IMR-90 (cell line): Measurements from ENCODE around the gene RNF41. TPM values are rescaled to one million over a fixed set of nuclear protein-coding genes. Genes with fewer than 3 reads are reported as not detected.
A peak's percentile ranks its signal among the peaks of the same experiment; 100 is the strongest.

Experiments used
- ATAC-seq: fragments of 200-7000 bp; cut with Tn5 transposase; 2 replicates; pipeline ENCODE4 v1.9.1; 2020; ENCODE audit warnings: low read depth, mild to moderate bottlenecking, moderate library complexity
- BruUV-seq: library from RNA; stranded (reverse); fragments of 400-500 nt; replicated peaks from 2 replicates; lab custom pipeline; 2021; lab: Mats Ljungman, UMichigan
- CTCF ChIA-PET: fragments of 300-600 bp; formaldehyde crosslinking; extraction: SDS; loops from one replicate; lab custom pipeline; 2021; ENCODE audit warnings: antibody characterized with exemption; lab: Yijun Ruan, JAX
- POLR2A ChIA-PET: fragments of 300-600 bp; sonication (Branson Sonifier 250); formaldehyde crosslinking; loops from one replicate; lab custom pipeline; 2022; ENCODE audit warnings: antibody characterized with exemption; ENCODE audit not compliant: unreplicated experiment; lab: Charles Lee
- DNase-seq: peaks from one replicate; pipeline ENCODE4 v3.0.0; 2013
- H2AFZ ChIP-seq: replicated peaks from 2 replicates; pipeline ENCODE3; 2013; ENCODE audit warnings: low read length, mild to moderate bottlenecking; ENCODE audit not compliant: poor library complexity
- H2AK5ac ChIP-seq: 2 replicates; pipeline ENCODE4 v1.6.1; 2013; ENCODE audit warnings: low read depth, low read length, inconsistent platforms
- H2AK9ac ChIP-seq: replicated peaks from 2 replicates; pipeline ENCODE3; 2013; ENCODE audit warnings: mild to moderate bottlenecking, low read depth, low read length, moderate library complexity; ENCODE audit not compliant: poor library complexity
- H2BK120ac ChIP-seq: 2 replicates; pipeline ENCODE4 v1.6.1; 2013; ENCODE audit warnings: low read depth, low read length, inconsistent platforms
- H2BK15ac ChIP-seq: 3 replicates; pipeline ENCODE4 v1.6.1; 2013; ENCODE audit warnings: low read depth, low read length, inconsistent platforms
- H2BK20ac ChIP-seq: 2 replicates; pipeline ENCODE4 v1.6.1; 2013; ENCODE audit warnings: low read depth, mild to moderate bottlenecking, inconsistent platforms, low read length, moderate library complexity
- H2BK5ac ChIP-seq: 2 replicates; pipeline ENCODE4 v1.6.1; 2013; ENCODE audit warnings: mild to moderate bottlenecking, low read depth, low read length, inconsistent platforms; ENCODE audit not compliant: poor library complexity, severe bottlenecking
- H3K14ac ChIP-seq: replicated peaks from 2 replicates; pipeline ENCODE4 v1.6.1; 2013; ENCODE audit warnings: low read depth, low read length, inconsistent platforms
- H3K18ac ChIP-seq: 2 replicates; pipeline ENCODE4 v1.6.1; 2013; ENCODE audit warnings: low read depth, low read length, control low read depth
- H3K23ac ChIP-seq: 2 replicates; pipeline ENCODE4 v1.6.1; 2013; ENCODE audit warnings: low read depth, low read length, inconsistent platforms
- H3K27ac ChIP-seq: 2 replicates; pipeline ENCODE4 v1.5.1; 2013; ENCODE audit warnings: mild to moderate bottlenecking, control low read depth, low read length; ENCODE audit not compliant: insufficient read depth
- H3K27me3 ChIP-seq: 2 replicates; pipeline ENCODE4 v1.6.1; 2013; ENCODE audit warnings: low read length; ENCODE audit not compliant: control insufficient read depth, insufficient read depth
- H3K36me3 ChIP-seq: 2 replicates; pipeline ENCODE4 v1.6.1; 2013; ENCODE audit warnings: low read length, mixed read lengths; ENCODE audit not compliant: control insufficient read depth, insufficient read depth
- H3K4ac ChIP-seq: 2 replicates; pipeline ENCODE4 v1.6.1; 2013; ENCODE audit warnings: low read depth, low read length, inconsistent platforms
- H3K4me1 ChIP-seq: 2 replicates; pipeline ENCODE4 v1.6.1; 2013; ENCODE audit warnings: low read length, mixed read lengths; ENCODE audit not compliant: control insufficient read depth, insufficient read depth
- H3K4me2 ChIP-seq: 2 replicates; pipeline ENCODE4 v1.6.1; 2013; ENCODE audit warnings: low read depth, mild to moderate bottlenecking, control low read depth, low read length, moderate library complexity
- H3K4me3 ChIP-seq: 2 replicates; pipeline ENCODE4 v1.5.1; 2013; ENCODE audit warnings: low read depth, mild to moderate bottlenecking, control low read depth, low read length, moderate library complexity; ENCODE audit not compliant: insufficient read depth
- H3K56ac ChIP-seq: 2 replicates; pipeline ENCODE4 v1.6.1; 2013; ENCODE audit warnings: low read length, inconsistent platforms; ENCODE audit not compliant: insufficient read depth; ENCODE audit errors: extremely low read depth
- H3K79me1 ChIP-seq, 2 experiments: 2 replicates each; pipeline ENCODE4 v1.6.1; 2013; ENCODE audit warnings: low read length in 2 of 2, inconsistent platforms in 1 of 2, low read depth in 1 of 2
- H3K9ac ChIP-seq: 2 replicates; pipeline ENCODE4 v1.6.1; 2013; ENCODE audit warnings: low read depth, low read length, control low read depth
- H3K9me1 ChIP-seq: 2 replicates; pipeline ENCODE4 v1.6.1; 2013; ENCODE audit warnings: low read length, inconsistent platforms; ENCODE audit not compliant: insufficient read depth
- H3K9me3 ChIP-seq: 2 replicates; pipeline ENCODE4 v1.6.1; 2013; ENCODE audit warnings: low read length; ENCODE audit not compliant: control insufficient read depth, insufficient read depth
- H4K20me1 ChIP-seq: 2 replicates; pipeline ENCODE4 v1.6.1; 2013; ENCODE audit warnings: low read length, inconsistent platforms; ENCODE audit not compliant: insufficient read depth
- H4K5ac ChIP-seq: 2 replicates; pipeline ENCODE4 v1.6.1; 2013; ENCODE audit warnings: mild to moderate bottlenecking, low read depth, low read length, control low read depth
- H4K8ac ChIP-seq, 2 experiments: 2 replicates each; pipeline ENCODE4 v1.6.1; 2013; ENCODE audit warnings: low read depth in 2 of 2, low read length in 2 of 2, control low read depth in 1 of 2, inconsistent platforms in 1 of 2
- H4K91ac ChIP-seq: 2 replicates; pipeline ENCODE4 v1.6.1; 2013; ENCODE audit warnings: low read depth, low read length, inconsistent platforms; ENCODE audit not compliant: insufficient read depth
- BHLHE40 ChIP-seq: fragments of 150-350 bp; IDR thresholded peaks from 2 replicates; pipeline ENCODE4 v1.6.1; 2016; ENCODE audit warnings: mild to moderate bottlenecking, low read depth, low read length
- ELK1 ChIP-seq: fragments of 150-350 bp; IDR thresholded peaks from 2 replicates; pipeline ENCODE4 v1.6.1; 2016; ENCODE audit warnings: low read depth, mild to moderate bottlenecking, low read length, moderate library complexity, borderline replicate concordance
- MAFK ChIP-seq: IDR thresholded peaks from 2 replicates; pipeline ENCODE4 v1.6.1; 2012; ENCODE audit warnings: low read depth, low read length, improper control_type of control experiment
- NFE2L2 ChIP-seq: fragments of 150-350 bp; IDR thresholded peaks from 2 replicates; pipeline ENCODE4 v1.6.1; 2016; ENCODE audit warnings: low read depth, mild to moderate bottlenecking, low read length
- SMC3 ChIP-seq: fragments of 150-350 bp; IDR thresholded peaks from 2 replicates; pipeline ENCODE4 v1.6.1; 2016; ENCODE audit warnings: low read depth, mild to moderate bottlenecking, antibody characterized with exemption, low read length, moderate library complexity
- WGBS, 2 experiments: methylation state at CpG; one replicate each; pipeline versions ENCODE4 v1.1.5 to v1.1.7; 2013; ENCODE audit warnings: missing lambda C conversion rate in 2 of 2; ENCODE audit not compliant: insufficient read length in 1 of 2; ENCODE audit errors: extremely low coverage in 2 of 2; 5-methylcytosine and 5-hydroxymethylcytosine counted together
- dilution Hi-C: fragments of 300-500 bp; cut with HindIII; formaldehyde crosslinking; loops from one replicate; pipeline ENCODE4 v1.14.3; 2018; ENCODE audit warnings: low sequenced_read_pairs; ENCODE audit not compliant: unreplicated experiment
- in situ Hi-C: fragments of 300-500 bp; cut with MboI; formaldehyde crosslinking; loops from 3 replicates; pipeline ENCODE4 v1.14.3; 2019; ENCODE audit warnings: low sequenced_read_pairs, inconsistent platforms, mixed read lengths
- intact Hi-C: fragments of 100-400 bp; cut with micrococcal nuclease; formaldehyde crosslinking; loops from 2 replicates; pipeline ENCODE4 v1.10.0; 2022
- polyA plus RNA-seq, 3 experiments: library from polyadenylated mRNA; depleted of rRNA; stranded (reverse); fragments of >200 nt; gene quantifications; 2 replicates each; pipeline ENCODE4 v1.2.3, GENCODE V29; 2012; ENCODE audit warnings: low replicate concordance in 1 of 3
- total RNA-seq: library from RNA; depleted of rRNA; stranded (reverse); fragments of >200 nt; gene quantifications from 2 replicates; pipeline ENCODE4 v1.2.3, GENCODE V29; 2012
- TF ChIP-seq, protein P1 (sequence below): conservative IDR thresholded peaks from 2 replicates; pipeline ENCODE4 v1.5.1; 2012; ENCODE audit warnings: mild to moderate bottlenecking, low read depth, low read length, improper control_type of control experiment

Gene RNF41
- total and polyA plus RNA-seq, 2 of the 4 experiments (the other 2 are of a cell fraction), result 112 to 272 TPM

- Histone ChIP-seq H4K20me1 (peaks cover 21% of the 10 kb centered on the region), H2BK120ac (no peak overlapping the region), H4K91ac (no peak overlapping the region), H3K9ac (no peak overlapping the region), H3K4me2 (no peak overlapping the region), H3K4me1 (peaks cover 7% of the 10 kb centered on the region), H3K18ac (no peak overlapping the region), H3K56ac (no peak overlapping the region), H4K8ac (no peak overlapping the region), H3K27me3 (no peaks in the 10 kb centered on the region), H3K23ac (no peak overlapping the region), H3K9me1 (peaks cover 9% of the 10 kb centered on the region; the same call in 1 of the 2 replicates), H4K5ac (no peak overlapping the region), H3K79me1 (peaks cover 17 to 65% of the 10 kb centered on the region in 2 experiments), H2BK5ac (no peak overlapping the region), H2BK20ac (no peak overlapping the region), H3K9me3 (no peaks in the 10 kb centered on the region), H3K36me3 (peaks cover 84% of the 10 kb centered on the region), H2AK5ac (no peak overlapping the region), H3K27ac (peak overlapping the region; percentile 22; the same call in 1 of the 2 replicates), H3K4ac (no peak overlapping the region), H2BK15ac (no peak overlapping the region), H3K14ac (no peak overlapping the region), H3K4me3 (no peak overlapping the region), H2AK9ac (peak overlapping the region; percentile 28), H2AFZ (peak overlapping the region; percentile 63)
- ChIA-PET CTCF (interaction anchor here (0.6 kb wide), 1 partner anchor 10 kb away, joined by 3 read pairs; no protein-coding TSS in a partner anchor), POLR2A (no interaction called here)
- dilution Hi-C loops (no loop called here), in situ Hi-C loops (no loop called here), intact Hi-C loops (no loop called here)
- TF ChIP-seq BHLHE40 (no peak), SMC3 (no peak), NFE2L2 (no peak), ELK1 (no peak), MAFK (no peak)
- TF ChIP-seq, protein P1, sequence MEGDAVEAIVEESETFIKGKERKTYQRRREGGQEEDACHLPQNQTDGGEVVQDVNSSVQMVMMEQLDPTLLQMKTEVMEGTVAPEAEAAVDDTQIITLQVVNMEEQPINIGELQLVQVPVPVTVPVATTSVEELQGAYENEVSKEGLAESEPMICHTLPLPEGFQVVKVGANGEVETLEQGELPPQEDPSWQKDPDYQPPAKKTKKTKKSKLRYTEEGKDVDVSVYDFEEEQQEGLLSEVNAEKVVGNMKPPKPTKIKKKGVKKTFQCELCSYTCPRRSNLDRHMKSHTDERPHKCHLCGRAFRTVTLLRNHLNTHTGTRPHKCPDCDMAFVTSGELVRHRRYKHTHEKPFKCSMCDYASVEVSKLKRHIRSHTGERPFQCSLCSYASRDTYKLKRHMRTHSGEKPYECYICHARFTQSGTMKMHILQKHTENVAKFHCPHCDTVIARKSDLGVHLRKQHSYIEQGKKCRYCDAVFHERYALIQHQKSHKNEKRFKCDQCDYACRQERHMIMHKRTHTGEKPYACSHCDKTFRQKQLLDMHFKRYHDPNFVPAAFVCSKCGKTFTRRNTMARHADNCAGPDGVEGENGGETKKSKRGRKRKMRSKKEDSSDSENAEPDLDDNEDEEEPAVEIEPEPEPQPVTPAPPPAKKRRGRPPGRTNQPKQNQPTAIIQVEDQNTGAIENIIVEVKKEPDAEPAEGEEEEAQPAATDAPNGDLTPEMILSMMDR, result no peak
- DNase-seq (no peak), ATAC-seq (peak; percentile 31)
- BruUV-seq, result no TSS peak
- WGBS, 2 experiments, result no CpG with 5 or more reads among the region's 3 CpGs
Measured at GRCh38 chr12:56243731-56244181, 22.0 kb upstream of the RNF41 start.
